Jurkat, Clone E6-1 (cell line): ENCODE data around the gene ARHGEF10L.

Experiments used
- DNase-seq: peaks from one replicate; pipeline ENCODE4 v3.0.0-alpha.2; 2011; ENCODE audit warnings: low read depth, low spot score
- H3K4me3 ChIP-seq: 2 replicates; pipeline ENCODE4 v1.5.1; 2011; ENCODE audit warnings: mild to moderate bottlenecking, low read length, control low read depth, moderate library complexity

ARHGEF10L gene

GRCh38 chr1:17709981-17710380 lies 170.5 kb downstream of the ARHGEF10L start:
- no peak for DNase-seq
- H3K4me3 ChIP-seq: no peak overlapping the region

- DNase-seq: no peak
These were observed 171.5 kb downstream of the ARHGEF10L start for GRCh38 chr1:17710889-17711576.

GRCh38 chr1:17711577-17711910 lies 172.0 kb downstream of the ARHGEF10L start:
- DNase-seq: no peak
- H3K4me3 ChIP-seq: no peak overlapping the region

More at GRCh38 chr1:17710889-17711576, 171.5 kb downstream of the ARHGEF10L start:
- no peak overlapping the region for H3K4me3 ChIP-seq

- no peak for DNase-seq
- no peak overlapping the region for H3K4me3 ChIP-seq
These were observed 172.4 kb downstream of the ARHGEF10L start for GRCh38 chr1:17711941-17712340.

- no peak for DNase-seq
- H3K4me3 ChIP-seq: no peak overlapping the region
These were observed 174.5 kb downstream of the ARHGEF10L start for GRCh38 chr1:17713993-17714392.

- H3K4me3 ChIP-seq: no peak overlapping the region
- DNase-seq: no peak
These were observed 178.4 kb downstream of the ARHGEF10L start for GRCh38 chr1:17717594-17718535.

- DNase-seq: no peak
- H3K4me3 ChIP-seq: no peak overlapping the region
These were observed 180.4 kb downstream of the ARHGEF10L start for GRCh38 chr1:17719874-17720273.

GRCh38 chr1:17721444-17721843 lies 181.9 kb downstream of the ARHGEF10L start:
- no peak for DNase-seq
- H3K4me3 ChIP-seq: no peak overlapping the region

GRCh38 chr1:17723684-17724083 lies 184.2 kb downstream of the ARHGEF10L start:
- no peak for DNase-seq

GRCh38 chr1:17724150-17724549 lies 184.7 kb downstream of the ARHGEF10L start:
- H3K4me3 ChIP-seq: no peak overlapping the region
- DNase-seq: no peak

More at GRCh38 chr1:17723684-17724083, 184.2 kb downstream of the ARHGEF10L start:
- H3K4me3 ChIP-seq: no peak overlapping the region

- H3K4me3 ChIP-seq: no peak overlapping the region
- DNase-seq: no peak
These were observed 185.7 kb downstream of the ARHGEF10L start for GRCh38 chr1:17725084-17725719.

- H3K4me3 ChIP-seq: no peak overlapping the region
- DNase-seq: no peak
These were observed 186.5 kb downstream of the ARHGEF10L start for GRCh38 chr1:17725811-17726582.

- H3K4me3 ChIP-seq: no peak overlapping the region
- no peak for DNase-seq
These were observed 188.7 kb downstream of the ARHGEF10L start for GRCh38 chr1:17728123-17728712.

GRCh38 chr1:17729248-17729647 lies 189.8 kb downstream of the ARHGEF10L start:
- DNase-seq: no peak
- no peak overlapping the region for H3K4me3 ChIP-seq

- no peak overlapping the region for H3K4me3 ChIP-seq
- DNase-seq: no peak
These were observed 190.4 kb downstream of the ARHGEF10L start for GRCh38 chr1:17729909-17730308.

GRCh38 chr1:17731460-17731859 lies 192.0 kb downstream of the ARHGEF10L start:
- no peak overlapping the region for H3K4me3 ChIP-seq
- DNase-seq: no peak

- DNase-seq: no peak
These were observed 193.0 kb downstream of the ARHGEF10L start for GRCh38 chr1:17732475-17732874.

GRCh38 chr1:17733661-17734060 lies 194.2 kb downstream of the ARHGEF10L start:
- H3K4me3 ChIP-seq: no peak overlapping the region
- no peak for DNase-seq

More at GRCh38 chr1:17732475-17732874, 193.0 kb downstream of the ARHGEF10L start:
- H3K4me3 ChIP-seq: no peak overlapping the region

GRCh38 chr1:17734609-17735008 lies 195.1 kb downstream of the ARHGEF10L start:
- no peak for DNase-seq

More at GRCh38 chr1:17734609-17735008, 195.1 kb downstream of the ARHGEF10L start:
- no peak overlapping the region for H3K4me3 ChIP-seq
